OCI-LY1 (cell line): ENCODE results near the gene NTNG1.

ENCODE experiments used
- H2AFZ ChIP-seq: fragments of 200-600 bp; sonication (generic), shearing (Covaris generic); 2 replicates; pipeline ENCODE4 v1.6.0; 2014; ENCODE audit warnings: antibody characterized with exemption, mild to moderate bottlenecking, low read length
- H3F3A ChIP-seq: fragments of 200-600 bp; sonication (generic), shearing (Covaris generic); 2 replicates; pipeline ENCODE4 v1.6.0; 2014; ENCODE audit warnings: mild to moderate bottlenecking, antibody characterized with exemption, low read length, moderate library complexity; ENCODE audit not compliant: insufficient read depth
- H3K27ac ChIP-seq: fragments of 200-600 bp; sonication (generic); 2 replicates; pipeline ENCODE4 v1.5.1; 2014; ENCODE audit warnings: low read length, mixed run types, mild to moderate bottlenecking, low read depth; ENCODE audit not compliant: poor library complexity, severe bottlenecking
- H3K27me3 ChIP-seq: fragments of 200-600 bp; sonication (generic); 2 replicates; pipeline ENCODE4 v1.6.0; 2014; ENCODE audit warnings: antibody characterized with exemption, mild to moderate bottlenecking, low read length, moderate library complexity; ENCODE audit not compliant: insufficient read depth
- H3K36me3 ChIP-seq: fragments of 200-600 bp; sonication (generic); 2 replicates; pipeline ENCODE4 v1.6.1; 2014; ENCODE audit warnings: mild to moderate bottlenecking, antibody characterized with exemption, low read length, moderate library complexity, mixed read lengths; ENCODE audit not compliant: insufficient read depth
- H3K4me1 ChIP-seq: fragments of 200-600 bp; sonication (generic); 2 replicates; pipeline ENCODE4 v1.5.1; 2014; ENCODE audit warnings: mild to moderate bottlenecking, low read length, moderate library complexity; ENCODE audit not compliant: insufficient read depth, severe bottlenecking
- H3K4me2 ChIP-seq: fragments of 200-600 bp; sonication (generic), shearing (Covaris generic); 2 replicates; pipeline ENCODE4 v1.6.1; 2014; ENCODE audit warnings: low read length
- H3K4me3 ChIP-seq: fragments of 200-600 bp; sonication (generic); 2 replicates; pipeline ENCODE4 v1.5.1; 2014; ENCODE audit warnings: low read length, low read depth, mild to moderate bottlenecking, mixed read lengths; ENCODE audit not compliant: poor library complexity, severe bottlenecking
- H3K79me2 ChIP-seq: fragments of 200-600 bp; shearing (Covaris generic); 2 replicates; pipeline ENCODE4 v1.6.1; 2016; ENCODE audit warnings: mixed run types, low read length, mixed read lengths; ENCODE audit not compliant: insufficient read depth
- H3K9ac ChIP-seq: fragments of 200-600 bp; sonication (generic), shearing (Covaris generic); 2 replicates; pipeline ENCODE4 v1.6.1; 2014; ENCODE audit warnings: mild to moderate bottlenecking, low read length, mixed read lengths
- H3K9me2 ChIP-seq: fragments of 200-600 bp; sonication (generic), shearing (Covaris generic); 2 replicates; pipeline ENCODE4 v1.6.1; 2014; ENCODE audit warnings: low read depth, mild to moderate bottlenecking, low read length, mixed read lengths
- H3K9me3 ChIP-seq: fragments of 200-600 bp; shearing (Covaris generic); 2 replicates; pipeline ENCODE4 v1.6.1; 2014; ENCODE audit warnings: low read length, mixed read lengths
- H4K20me1 ChIP-seq: fragments of 200-600 bp; sonication (generic), shearing (Covaris generic); 2 replicates; pipeline ENCODE4 v1.6.0; 2016; ENCODE audit warnings: mild to moderate bottlenecking, low read length; ENCODE audit not compliant: insufficient read depth
- CTCF ChIP-seq: fragments of 200-600 bp; sonication (generic), shearing (Covaris generic); IDR thresholded peaks from 2 replicates; pipeline ENCODE4 v1.5.1; 2017; ENCODE audit warnings: mild to moderate bottlenecking, antibody characterized with exemption, low read length, moderate library complexity, mixed read lengths
- EZH2 ChIP-seq: fragments of 200-600 bp; sonication (generic), shearing (Covaris generic); IDR thresholded peaks from 2 replicates; pipeline ENCODE4 v1.8.0; 2017; ENCODE audit warnings: borderline replicate concordance, mixed run types, mild to moderate bottlenecking, antibody characterized with exemption, low read length, moderate library complexity, mixed read lengths

The NTNG1 gene

GRCh38 chr1:107141491-107142126 is 770 bp downstream of the NTNG1 start:
- no peaks in the 10 kb centered on the region; the same call in 1 of the 2 replicates for H3K27me3 ChIP-seq
- H3K9me3 ChIP-seq = no peaks in the 10 kb centered on the region
- H3K9ac ChIP-seq = peak overlapping the region; percentile 28
- H3F3A ChIP-seq = no peaks in the 10 kb centered on the region
- H3K79me2 ChIP-seq = no peaks in the 10 kb centered on the region
- no peaks in the 10 kb centered on the region for H4K20me1 ChIP-seq
- peak overlapping the region; percentile 93 for H3K4me2 ChIP-seq
- no peaks in the 10 kb centered on the region for H3K9me2 ChIP-seq
- H3K4me3 ChIP-seq = peak overlapping the region; percentile 58
- H3K27ac ChIP-seq = no peak overlapping the region
- TF ChIP-seq CTCF (no peak), EZH2 (no peak)
- peak overlapping the region; percentile 33; the same call in 1 of the 2 replicates for H2AFZ ChIP-seq
- peaks cover 18% of the 10 kb centered on the region for H3K4me1 ChIP-seq
- no peaks in the 10 kb centered on the region for H3K36me3 ChIP-seq

GRCh38 chr1:107142140-107142542 is 1.3 kb downstream of the NTNG1 start:
- Histone ChIP-seq H3K27me3 (no peaks in the 10 kb centered on the region; the same call in 1 of the 2 replicates), H3K36me3 (no peaks in the 10 kb centered on the region), H2AFZ (no peak overlapping the region), H3K9me3 (no peaks in the 10 kb centered on the region), H3K4me2 (peak overlapping the region; percentile 93), H3K9ac (no peak overlapping the region; the same call in 1 of the 2 replicates), H3K79me2 (no peaks in the 10 kb centered on the region), H4K20me1 (no peaks in the 10 kb centered on the region), H3K4me3 (peak overlapping the region; percentile 58), H3K27ac (no peak overlapping the region), H3K9me2 (no peaks in the 10 kb centered on the region), H3K4me1 (peaks cover 18% of the 10 kb centered on the region), H3F3A (no peaks in the 10 kb centered on the region)
- TF ChIP-seq EZH2 (no peak), CTCF (peak; percentile 57)

- Histone ChIP-seq H3K9me3 (no peaks in the 10 kb centered on the region), H3K79me2 (no peaks in the 10 kb centered on the region), H3K9ac (no peak overlapping the region), H3K4me3 (no peak overlapping the region), H3K4me2 (no peak overlapping the region), H4K20me1 (no peaks in the 10 kb centered on the region), H3K36me3 (no peaks in the 10 kb centered on the region), H3K27me3 (no peaks in the 10 kb centered on the region; the same call in 1 of the 2 replicates), H3K4me1 (peaks cover 18% of the 10 kb centered on the region), H2AFZ (no peak overlapping the region), H3K27ac (no peak overlapping the region), H3K9me2 (no peaks in the 10 kb centered on the region), H3F3A (no peaks in the 10 kb centered on the region)
- TF ChIP-seq EZH2 (no peak), CTCF (no peak)
Observed at GRCh38 chr1:107142666-107143065, 1.8 kb downstream of the NTNG1 start.
